Tibial artery (tissue), 4 donors: Measurements from ENCODE around the gene HOXD10.

ENCODE experiments used
- DNase-seq, 2 donors: peaks; one replicate each; pipeline ENCODE4 v3.0.0-alpha.2; 2019
- H3K27ac ChIP-seq, 2 donors: fragments of 200-600 bp; sonication (generic) in 1 of 2; 1 replicate in 1 of 2; 2 replicates in 1 of 2; pipeline ENCODE4 v1.5.1; 2018 to 2019; ENCODE audit warnings: mild to moderate bottlenecking in 1 of 2
- H3K27me3 ChIP-seq, 2 donors: fragments of 200-600 bp; sonication (generic) in 1 of 2; one replicate each; pipeline versions ENCODE4 v1.5.1 to v1.6.0; 2016 to 2019
- H3K36me3 ChIP-seq, 3 donors: fragments of 200-600 bp; sonication (generic) in 2 of 3; one replicate each; pipeline ENCODE4 v1.5.1; 2016 to 2019; ENCODE audit warnings: mild to moderate bottlenecking in 2 of 3
- H3K4me1 ChIP-seq, 4 donors: fragments of 200-600 bp; sonication (generic) in 2 of 4; 1 replicate in 3 of 4; 2 replicates in 1 of 4; pipeline ENCODE4 v1.5.1; 2016 to 2019
- H3K4me3 ChIP-seq, 2 donors: fragments of 200-600 bp; sonication (generic) in 1 of 2; 1 replicate in 1 of 2; 2 replicates in 1 of 2; pipeline ENCODE4 v1.5.1; 2018 to 2019; ENCODE audit warnings: mild to moderate bottlenecking in 2 of 2
- H3K9me3 ChIP-seq, 3 donors: fragments of 200-600 bp; sonication (generic) in 1 of 3; one replicate each; pipeline ENCODE4 v1.5.1; 2016 to 2019
- intact Hi-C: fragments of 100-400 bp; cut with DNase I; formaldehyde crosslinking; loops from one replicate; pipeline ENCODE4 v1.15.0; 2023; ENCODE audit warnings: low total_unique reads
- TF ChIP-seq, protein P1 (sequence below), 2 experiments: fragments of 200-600 bp in 1 of 2; fragments of 450-650 bp in 1 of 2; IDR thresholded peaks; one replicate each; pipeline ENCODE4 v1.5.1; 2017 to 2019; ENCODE audit warnings: antibody characterized with exemption in 2 of 2, mild to moderate bottlenecking in 1 of 2, moderate library complexity in 1 of 2

HOXD10 gene

DNA sequence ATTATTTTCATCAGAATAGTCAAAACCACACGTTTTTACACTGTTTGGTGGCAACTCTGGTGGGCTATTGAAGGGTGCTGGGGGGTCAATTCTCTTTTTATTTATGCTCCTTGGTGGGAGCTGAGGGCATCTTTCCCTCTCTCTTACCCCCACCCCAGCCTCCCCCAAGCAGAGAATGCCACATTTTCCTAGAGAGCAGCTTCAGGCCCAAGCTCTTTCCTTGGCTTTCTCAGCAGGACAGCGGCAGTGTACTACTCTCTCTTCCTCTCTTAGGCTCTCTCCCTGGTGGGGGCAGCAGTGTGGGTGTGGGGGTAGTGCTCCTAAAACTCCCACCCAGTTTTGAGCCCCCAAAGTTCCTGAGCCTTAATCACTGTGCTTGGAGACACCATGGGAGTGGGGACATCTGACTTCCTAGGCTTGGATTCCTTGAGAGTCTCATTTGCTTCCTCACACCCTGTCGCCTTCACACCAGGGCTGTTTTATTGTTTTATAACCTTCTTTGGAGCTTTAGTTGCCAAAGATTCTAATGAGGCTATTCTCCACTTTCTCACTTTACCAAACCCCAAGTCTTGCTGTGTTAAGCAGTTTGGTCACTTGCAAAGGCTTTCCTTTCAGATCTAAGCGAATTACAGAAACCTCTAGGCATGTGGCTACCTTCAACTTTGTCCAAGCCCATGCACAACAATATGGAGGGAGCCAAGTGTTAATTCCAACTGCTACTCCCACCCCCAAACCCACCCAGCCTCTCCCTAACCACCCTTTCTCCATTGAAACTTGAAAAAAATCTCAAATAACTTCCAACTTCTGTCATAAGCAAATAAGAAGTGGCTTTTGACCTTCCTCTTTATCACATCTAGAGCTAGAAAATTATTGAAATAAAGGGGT, 28.7 kb downstream of the HOXD10 start:
- Histone ChIP-seq H3K27me3 (peaks cover 0 to 33% of the 10 kb centered on the region in 2 donors), H3K27ac (no peak overlapping the region), H3K4me1 (peaks cover 0 to 8% (median 4%) of the 10 kb centered on the region in 4 donors), H3K4me3 (no peak overlapping the region), H3K9me3 (no peaks in the 10 kb centered on the region), H3K36me3 (peaks cover 0 to 6% (median 0%) of the 10 kb centered on the region in 3 donors)
- no peak for DNase-seq
- TF ChIP-seq, protein P1, sequence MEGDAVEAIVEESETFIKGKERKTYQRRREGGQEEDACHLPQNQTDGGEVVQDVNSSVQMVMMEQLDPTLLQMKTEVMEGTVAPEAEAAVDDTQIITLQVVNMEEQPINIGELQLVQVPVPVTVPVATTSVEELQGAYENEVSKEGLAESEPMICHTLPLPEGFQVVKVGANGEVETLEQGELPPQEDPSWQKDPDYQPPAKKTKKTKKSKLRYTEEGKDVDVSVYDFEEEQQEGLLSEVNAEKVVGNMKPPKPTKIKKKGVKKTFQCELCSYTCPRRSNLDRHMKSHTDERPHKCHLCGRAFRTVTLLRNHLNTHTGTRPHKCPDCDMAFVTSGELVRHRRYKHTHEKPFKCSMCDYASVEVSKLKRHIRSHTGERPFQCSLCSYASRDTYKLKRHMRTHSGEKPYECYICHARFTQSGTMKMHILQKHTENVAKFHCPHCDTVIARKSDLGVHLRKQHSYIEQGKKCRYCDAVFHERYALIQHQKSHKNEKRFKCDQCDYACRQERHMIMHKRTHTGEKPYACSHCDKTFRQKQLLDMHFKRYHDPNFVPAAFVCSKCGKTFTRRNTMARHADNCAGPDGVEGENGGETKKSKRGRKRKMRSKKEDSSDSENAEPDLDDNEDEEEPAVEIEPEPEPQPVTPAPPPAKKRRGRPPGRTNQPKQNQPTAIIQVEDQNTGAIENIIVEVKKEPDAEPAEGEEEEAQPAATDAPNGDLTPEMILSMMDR (IDR thresholded peaks at IDR 0.05) = no peak
- intact Hi-C loops = no loop called here

DNA sequence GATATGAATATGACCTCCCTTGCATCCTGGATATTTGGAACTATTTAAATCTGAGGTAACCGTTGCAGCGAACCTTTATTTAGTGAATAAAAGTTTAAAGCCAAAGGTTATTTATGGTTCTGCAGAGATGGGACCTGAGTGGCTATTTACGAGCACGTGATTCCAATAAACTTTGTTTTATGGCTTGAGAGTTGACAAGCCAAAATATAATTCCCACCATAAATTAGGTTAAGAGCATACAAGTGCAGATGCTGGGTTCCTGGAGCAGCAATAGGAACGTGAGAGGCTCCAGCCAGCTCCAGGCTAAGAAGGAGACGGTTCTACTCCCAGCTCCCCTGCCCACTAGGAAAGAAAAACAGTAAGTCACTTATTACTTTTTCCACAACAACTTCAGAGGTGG, 29.5 kb downstream of the HOXD10 start:
- H3K4me3 ChIP-seq = no peak overlapping the region
- no peak for DNase-seq
- TF ChIP-seq, protein P1 (IDR thresholded peaks at IDR 0.05) = no peak
- intact Hi-C loops = no loop called here
- peaks cover 0 to 40% of the 10 kb centered on the region in 2 donors for H3K27me3 ChIP-seq
- H3K4me1 ChIP-seq = peaks cover 0 to under 1% (median 0%) of the 10 kb centered on the region in 4 donors
- H3K36me3 ChIP-seq = peaks cover 0 to 6% (median 0%) of the 10 kb centered on the region in 3 donors
- no peak overlapping the region for H3K27ac ChIP-seq
- H3K9me3 ChIP-seq = no peaks in the 10 kb centered on the region

DNA sequence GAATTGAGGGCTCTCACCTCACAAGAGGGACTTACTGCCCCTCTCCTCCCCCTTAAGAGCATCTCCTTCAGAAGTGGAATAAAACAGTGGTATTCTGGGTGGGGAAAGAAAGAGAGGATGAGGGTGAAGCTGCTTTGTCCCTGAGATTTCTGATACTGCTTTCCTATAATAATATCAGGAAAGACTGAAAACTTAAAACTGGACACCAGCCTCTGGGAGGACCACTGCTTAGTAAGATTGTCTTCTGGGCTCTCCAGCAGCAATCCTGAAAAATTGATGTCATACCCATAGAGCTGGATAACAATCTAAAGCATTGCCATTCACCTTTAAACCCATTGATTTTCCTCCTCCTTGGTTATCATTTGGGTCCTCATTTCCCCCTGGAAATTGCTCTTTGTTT, 30.1 kb downstream of the HOXD10 start:
- intact Hi-C loops = no loop called here
- Histone ChIP-seq H3K4me3 (no peak overlapping the region), H3K9me3 (no peaks in the 10 kb centered on the region), H3K27ac (no peak overlapping the region), H3K4me1 (no peaks in the 10 kb centered on the region), H3K36me3 (peaks cover 0 to 8% (median 0%) of the 10 kb centered on the region in 3 donors), H3K27me3 (peaks cover 0 to 45% of the 10 kb centered on the region in 2 donors)
- TF ChIP-seq, protein P1 (IDR thresholded peaks at IDR 0.05) = no peak
- no peak for DNase-seq

DNA sequence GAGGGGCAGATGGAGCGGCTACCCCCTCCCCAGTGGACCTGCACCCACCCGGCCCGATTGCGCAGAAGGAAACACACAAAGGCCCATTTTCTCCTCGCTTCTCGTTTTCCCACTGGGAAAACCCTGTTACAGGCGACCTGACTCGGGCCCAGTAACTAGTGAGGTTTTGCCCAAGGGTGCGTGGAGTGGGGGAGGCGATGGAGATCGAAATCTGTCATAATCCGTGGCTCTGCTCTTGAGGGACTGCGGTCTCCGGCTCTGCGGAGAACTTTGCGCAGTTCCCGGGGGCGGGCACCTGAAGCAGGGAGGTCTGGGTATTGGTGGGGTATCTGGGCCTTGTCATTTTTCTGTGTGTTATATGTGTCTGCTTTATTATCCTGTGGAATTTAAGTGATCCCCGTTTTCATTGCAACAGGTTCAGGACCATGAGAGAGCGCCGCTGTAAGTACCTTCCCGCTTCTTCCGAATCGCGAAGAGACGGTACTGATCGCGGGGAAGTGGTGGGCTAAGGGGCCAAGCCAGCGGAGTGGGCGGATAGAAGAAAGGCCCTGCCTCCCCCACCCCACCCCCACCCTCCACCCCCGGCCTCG, 30.7 kb downstream of the HOXD10 start:
- Histone ChIP-seq H3K27ac (no peak overlapping the region), H3K27me3 (peaks cover 0 to 52% of the 10 kb centered on the region in 2 donors), H3K4me1 (no peaks in the 10 kb centered on the region), H3K36me3 (peaks cover 0 to 14% (median 2%) of the 10 kb centered on the region in 3 donors), H3K9me3 (no peaks in the 10 kb centered on the region), H3K4me3 (no peak overlapping the region)
- intact Hi-C loops = no loop called here
- TF ChIP-seq, protein P1 (IDR thresholded peaks at IDR 0.05) = no peak
- DNase-seq = no peak

DNA sequence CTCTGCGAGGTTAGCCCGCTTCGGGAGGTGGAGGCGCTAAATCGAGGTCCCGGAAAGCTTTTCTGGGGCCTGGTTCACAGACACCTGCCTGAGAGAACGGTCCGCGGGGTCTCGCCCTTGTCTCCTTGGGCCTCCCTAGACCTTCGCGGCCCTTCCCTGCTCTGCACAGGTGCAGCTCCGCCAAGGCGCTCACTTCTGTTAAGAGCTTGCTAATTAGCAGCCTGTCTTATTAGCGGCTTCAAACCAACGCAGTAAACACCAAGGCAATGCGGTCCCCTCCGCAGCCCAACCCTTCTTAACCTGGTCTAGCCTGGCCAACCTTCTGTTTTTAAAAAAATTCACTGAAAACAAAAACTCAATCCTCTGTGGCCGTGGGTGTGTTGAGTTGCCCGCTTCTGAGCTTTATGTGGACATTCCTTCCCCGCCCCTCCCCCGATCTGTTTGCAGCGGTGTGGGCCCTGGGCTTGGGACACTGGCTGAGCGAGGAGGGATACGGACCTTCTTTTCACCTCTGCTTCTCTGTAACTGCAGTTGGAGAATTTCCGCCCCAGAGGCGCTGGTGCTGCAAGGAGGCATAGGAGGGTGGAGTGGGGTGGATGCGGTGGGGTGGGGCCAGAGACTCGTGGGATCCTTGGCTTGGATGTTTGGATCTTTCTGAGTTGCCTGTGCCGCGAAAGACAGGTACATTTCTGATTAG, 31.4 kb downstream of the HOXD10 start:
- Histone ChIP-seq H3K27ac (no peak overlapping the region), H3K9me3 (no peaks in the 10 kb centered on the region), H3K4me3 (no peak overlapping the region), H3K36me3 (peaks cover 5 to 21% (median 8%) of the 10 kb centered on the region in 3 donors), H3K4me1 (no peaks in the 10 kb centered on the region), H3K27me3 (peaks cover 0 to 58% of the 10 kb centered on the region in 2 donors)
- no peak for DNase-seq
- TF ChIP-seq, protein P1 (IDR thresholded peaks at IDR 0.05) = no peak
- intact Hi-C loops = no loop called here
